Umbilical cord (tissue), 2 donors: ENCODE measurements around the gene RPL6. TPM values are rescaled to one million over a fixed set of nuclear protein-coding genes. Genes with fewer than 3 reads are reported as not detected.

Source experiments
- DNase-seq: peaks from one replicate; pipeline ENCODE4 v3.0.0-alpha.2; 2015; ENCODE audit warnings: low spot score
- total RNA-seq: library from RNA; depleted of rRNA; stranded (reverse); fragments of >200 nt; gene quantifications from one replicate; pipeline ENCODE4 v1.2.3, GENCODE V29; 2014; ENCODE audit warnings: low replicate concordance; ENCODE audit not compliant: insufficient read depth

The RPL6 gene
- total RNA-seq, 1 donor from 2014 or later: 716 TPM

DNA sequence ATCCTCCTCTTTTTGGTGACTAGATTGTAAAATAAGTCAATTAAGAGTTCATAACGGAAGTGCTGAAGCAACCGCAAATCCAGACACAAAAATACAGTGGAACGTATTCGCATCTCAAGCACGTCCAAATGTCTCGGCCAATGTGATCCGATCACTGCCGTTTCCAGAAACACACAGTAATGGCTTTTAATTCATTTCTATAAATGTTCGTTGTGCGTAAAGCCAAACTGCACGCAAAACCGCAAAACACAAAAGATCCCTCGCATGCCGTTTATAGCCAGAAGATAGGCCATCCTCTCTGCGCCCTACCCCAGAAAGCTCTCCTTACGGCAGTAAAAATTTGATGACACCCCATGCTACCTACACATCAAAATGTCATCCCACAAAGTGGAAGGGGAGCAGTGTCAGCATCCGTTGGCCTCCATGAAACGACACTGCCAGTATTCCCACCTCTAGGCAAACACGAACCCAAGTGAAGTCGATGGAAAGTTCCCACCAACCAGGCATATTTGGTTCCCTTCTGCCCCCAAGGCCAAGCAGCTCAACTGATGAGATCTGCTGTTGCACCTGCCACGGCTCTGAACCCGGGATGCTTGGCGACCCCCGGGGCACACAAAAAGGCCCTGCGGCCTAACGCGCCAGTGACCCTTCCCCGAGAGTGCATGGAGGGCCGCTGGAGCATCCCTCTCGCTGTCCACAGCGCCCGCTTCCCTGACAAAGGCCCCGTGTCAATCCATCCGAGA, 28.6 kb downstream of the RPL6 start:
- DNase-seq: no peak

DNA sequence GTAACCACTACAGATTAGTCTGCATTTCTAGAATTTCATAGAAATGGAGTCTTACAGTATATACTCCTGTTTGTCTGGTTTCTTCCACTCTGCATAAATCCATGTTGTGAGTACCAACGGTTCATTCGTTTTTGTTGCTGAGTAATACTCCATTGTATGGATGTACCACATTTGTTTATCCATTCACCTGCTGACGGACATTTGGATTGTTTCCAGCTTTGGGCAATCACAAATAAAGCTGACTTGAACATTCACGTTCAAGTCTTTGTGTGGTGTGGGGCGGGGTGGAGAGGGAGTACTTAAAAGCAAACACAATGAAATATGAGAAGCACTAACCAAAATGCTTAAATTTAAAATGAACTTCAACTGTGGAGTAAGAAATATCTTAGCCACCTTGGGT, 34.3 kb downstream of the RPL6 start:
- no peak for DNase-seq

DNA sequence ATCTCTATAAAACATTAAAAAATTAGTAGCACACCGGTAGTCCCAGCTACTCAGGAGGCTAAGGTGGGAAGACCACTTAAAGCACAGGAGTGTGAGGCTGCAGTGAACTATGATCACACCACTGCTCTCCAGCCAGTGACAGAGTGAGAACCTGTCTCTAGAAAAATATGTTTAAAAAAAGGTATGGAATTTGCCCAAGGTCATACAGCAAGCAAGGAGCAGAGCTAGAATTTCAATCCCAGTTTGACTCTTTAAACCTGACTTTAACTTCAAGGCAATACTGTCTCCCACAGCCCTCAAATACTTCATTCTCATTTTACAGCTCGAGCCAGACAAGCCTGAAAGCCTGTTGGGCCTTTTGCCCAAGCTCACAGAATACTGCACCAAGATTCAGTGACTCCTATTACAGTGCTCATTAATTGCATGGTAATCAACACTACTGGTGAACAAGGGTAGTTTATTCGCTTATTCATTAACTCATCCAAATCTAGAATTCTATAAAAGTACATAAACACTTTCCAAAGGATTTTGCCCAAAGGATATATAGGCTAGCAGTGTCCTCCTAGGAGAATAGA, 35.2 kb downstream of the RPL6 start:
- DNase-seq: no peak

DNA sequence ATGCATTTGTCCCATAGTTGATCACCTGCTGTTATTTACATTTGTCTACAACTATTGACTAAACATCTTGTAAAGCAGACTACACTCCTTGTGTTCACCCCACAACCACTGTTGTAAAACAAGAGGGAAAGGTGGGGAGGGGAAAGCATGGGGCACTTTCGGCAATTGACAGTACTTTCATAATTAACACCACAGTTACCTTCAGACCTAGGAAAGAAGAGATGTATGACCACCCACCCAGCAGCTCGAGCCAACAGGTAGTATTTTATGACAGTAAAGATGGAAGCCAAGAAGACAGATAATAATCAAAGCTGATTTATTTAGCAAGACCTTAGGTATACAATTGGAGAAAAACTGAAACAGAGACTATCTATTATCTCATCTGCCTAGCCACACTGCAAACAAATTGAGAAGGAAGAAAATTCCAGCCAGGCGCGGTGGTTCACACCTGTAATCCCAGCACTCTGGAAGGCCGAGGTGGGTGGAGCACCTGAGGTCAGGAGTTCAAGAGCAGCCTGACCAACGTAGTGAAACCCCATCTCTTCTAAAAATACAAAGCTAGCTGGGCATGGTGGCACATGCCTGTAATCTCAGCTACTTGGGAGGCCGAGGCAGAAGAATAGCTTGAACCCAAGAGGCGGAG, 38.4 kb downstream of the RPL6 start:
- DNase-seq: no peak

DNA sequence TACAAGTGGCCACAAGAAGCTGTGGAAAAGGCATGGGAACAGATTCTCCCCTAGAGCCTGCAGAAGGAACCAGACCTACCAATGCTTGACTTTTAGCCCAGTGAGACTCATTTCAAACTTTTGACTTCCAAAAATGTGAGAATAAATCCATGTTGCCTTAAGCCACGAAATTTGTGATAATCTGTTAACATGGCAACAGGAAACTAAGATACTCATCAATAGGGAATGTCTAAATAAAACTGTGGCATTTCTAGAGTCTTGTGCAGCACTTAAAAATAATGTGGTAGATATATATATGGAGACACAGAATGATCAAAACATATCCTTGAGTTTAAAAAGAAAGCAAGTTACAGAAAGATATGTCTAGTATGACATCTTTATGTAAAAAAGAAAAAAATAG, 39.2 kb downstream of the RPL6 start:
- DNase-seq: no peak

DNA sequence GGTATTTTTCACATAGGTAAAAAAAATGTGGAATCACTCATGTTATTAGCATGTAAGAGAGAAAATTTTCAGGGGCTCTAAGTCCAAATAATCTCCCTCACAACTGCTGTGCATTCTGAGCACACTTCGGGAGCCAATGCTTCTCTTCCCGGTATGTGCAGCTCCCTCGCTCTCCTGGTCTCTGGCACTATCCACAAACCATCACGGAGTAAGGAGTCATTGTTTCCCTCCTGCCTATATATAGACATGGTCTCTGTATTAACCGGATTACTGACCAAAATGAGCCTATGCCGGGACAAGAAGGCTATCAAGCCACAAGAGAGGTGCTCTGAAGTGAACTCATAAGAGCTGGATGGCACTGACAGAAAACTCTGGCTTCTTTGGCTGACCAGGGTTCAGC, 40.5 kb downstream of the RPL6 start:
- no peak for DNase-seq

DNA sequence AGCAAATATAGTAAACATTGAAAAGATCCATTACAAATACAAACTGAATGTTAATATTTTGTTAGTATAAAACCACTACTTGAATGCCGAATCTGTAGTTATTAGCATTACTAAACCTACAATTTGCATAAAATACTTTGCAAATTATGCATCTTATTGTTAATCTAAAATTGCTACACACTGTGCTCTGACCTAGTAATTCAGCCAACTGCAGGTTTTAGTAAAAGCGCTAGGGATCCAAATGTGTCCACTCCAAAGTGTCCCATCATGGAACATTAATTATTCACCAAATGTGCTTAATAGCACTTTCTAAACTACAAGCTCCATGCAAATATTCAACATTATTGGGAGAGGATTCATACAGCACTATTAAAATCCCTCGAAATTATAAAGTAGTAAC, 41.4 kb downstream of the RPL6 start:
- no peak for DNase-seq

DNA sequence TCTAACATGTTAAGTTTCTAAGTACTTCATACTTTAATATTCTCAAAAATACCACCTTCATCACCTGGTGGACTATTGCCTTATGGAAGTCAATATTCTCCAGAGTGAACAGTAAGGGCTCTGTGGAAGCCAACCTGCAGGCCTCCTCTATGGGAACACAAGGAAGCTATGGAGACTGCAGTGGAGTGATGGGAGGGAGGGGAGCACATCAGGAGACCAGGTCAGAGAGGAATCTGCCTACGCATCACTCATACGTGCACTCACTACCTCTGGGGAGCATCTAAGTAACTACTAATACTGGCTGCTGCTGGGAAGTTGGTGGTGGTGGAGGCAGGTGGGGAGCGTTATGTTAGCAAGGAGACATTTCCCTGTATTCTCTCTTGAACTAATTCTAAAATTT, 47.1 kb downstream of the RPL6 start:
- no peak for DNase-seq

DNA sequence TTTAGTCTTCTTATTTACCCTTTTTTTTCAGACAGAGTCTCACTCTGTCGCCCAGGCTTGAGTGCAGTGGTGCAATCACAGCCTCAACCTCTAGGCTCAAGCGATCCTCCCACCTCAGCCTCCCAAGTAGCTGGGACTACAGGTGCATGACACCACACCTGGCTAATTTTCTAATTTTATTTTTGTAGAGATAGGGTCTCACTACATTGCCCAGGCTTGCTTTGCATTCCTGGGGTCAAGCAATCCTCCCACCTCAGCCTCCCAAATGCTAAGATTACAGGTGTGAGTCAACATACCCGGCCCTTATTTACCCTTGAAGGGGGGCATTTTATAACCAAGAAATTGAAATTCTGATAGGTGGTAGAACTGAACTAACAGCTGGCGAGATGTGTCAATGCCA, 48.1 kb downstream of the RPL6 start:
- no peak for DNase-seq

DNA sequence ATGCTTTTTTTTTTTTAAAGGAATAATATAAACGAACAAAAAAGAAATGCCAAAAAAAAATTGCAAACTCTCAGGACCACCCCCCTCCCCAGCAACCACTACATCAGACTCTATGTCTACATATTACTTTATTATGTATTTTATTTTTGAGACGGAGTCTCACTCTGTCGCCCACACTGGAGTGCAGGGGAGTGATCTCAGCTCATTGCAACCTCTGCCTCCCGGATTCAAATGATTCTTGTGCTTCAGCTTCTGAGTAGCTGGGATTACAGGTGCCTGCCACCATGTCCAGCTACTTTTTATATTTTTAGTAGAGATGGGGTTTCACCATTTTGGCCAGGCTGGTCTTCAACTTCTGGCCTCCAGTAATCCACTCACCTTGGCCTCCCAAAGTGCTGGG, 50.1 kb downstream of the RPL6 start:
- DNase-seq: no peak

DNA sequence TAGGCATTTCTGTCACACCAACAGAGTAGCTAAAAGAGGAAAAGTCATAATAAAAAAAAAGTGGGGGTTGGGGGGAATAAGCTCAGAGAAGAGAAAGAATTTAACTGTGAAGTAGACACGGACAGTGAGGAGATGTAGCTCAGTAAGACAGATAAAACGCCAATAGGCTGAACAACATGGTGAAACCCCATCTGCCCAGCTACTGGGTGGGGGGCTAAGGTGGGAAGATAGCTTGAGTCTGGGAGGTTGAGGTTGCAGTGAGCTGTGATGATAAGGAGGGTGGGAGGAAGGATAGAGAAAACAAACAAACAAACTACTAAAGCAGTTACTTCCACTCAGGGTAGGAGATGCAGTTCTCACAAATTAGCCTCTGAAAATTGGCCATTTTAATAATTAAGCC, 52.2 kb downstream of the RPL6 start:
- no peak for DNase-seq

Other genes starting within 250 kb of the RPL6 start
- 37.3 TPM for gene HECTD4, start 27.2 kb downstream of the RPL6 start, total RNA-seq
- gene PTPN11, start 9.3 kb upstream of the RPL6 start, total RNA-seq: 85.7 TPM